SK-N-MC (cell line): Measurements from ENCODE around the gene SF3A2.

Experiments used
- DNase-seq: peaks from one replicate; pipeline ENCODE4 v3.0.0-alpha.2; 2011; ENCODE audit warnings: low read depth, low spot score
- H3K27ac ChIP-seq: fragments of 200-600 bp; sonication (generic); 2 replicates; pipeline ENCODE4 v1.5.1; 2016; ENCODE audit warnings: mixed run types
- H3K36me3 ChIP-seq: fragments of 200-600 bp; sonication (generic); 2 replicates; pipeline ENCODE4 v1.6.1; 2017; ENCODE audit warnings: antibody characterized with exemption, low read length, mixed read lengths; ENCODE audit not compliant: insufficient read depth
- H3K4me3 ChIP-seq: fragments of 200-600 bp; sonication (generic); 2 replicates; pipeline ENCODE4 v1.5.1; 2016
- H3K9ac ChIP-seq: fragments of 200-600 bp; sonication (generic); 2 replicates; pipeline ENCODE4 v1.8.0; 2017; ENCODE audit warnings: mixed run types, mixed read lengths; ENCODE audit not compliant: insufficient read length
- H3K9me3 ChIP-seq: fragments of 200-600 bp; sonication (generic); 2 replicates; pipeline ENCODE4 v1.6.1; 2017; ENCODE audit warnings: low read depth, mild to moderate bottlenecking, antibody characterized with exemption, low read length, moderate library complexity, mixed read lengths
- EZH2 ChIP-seq: fragments of 200-600 bp; sonication (generic); IDR thresholded peaks from one replicate; pipeline ENCODE4 v1.6.1; 2017; ENCODE audit warnings: antibody characterized with exemption
- FOXP2 ChIP-seq: optimal IDR thresholded peaks from 2 replicates; pipeline ENCODE3; 2011; ENCODE audit warnings: mild to moderate bottlenecking, moderate library complexity; ENCODE audit not compliant: insufficient read depth; ENCODE audit errors: extremely low read length, control extremely low read depth
- POLR2AphosphoS5 ChIP-seq: IDR thresholded peaks from 2 replicates; pipeline ENCODE4 v1.6.1; 2012; ENCODE audit warnings: mild to moderate bottlenecking, low read depth, low read length, borderline replicate concordance

SF3A2 gene

GRCh38 chr19:2212861-2213711 is 23.5 kb upstream of the SF3A2 start:
- Histone ChIP-seq H3K27ac (no peak overlapping the region), H3K9ac (no peak overlapping the region), H3K9me3 (no peaks in the 10 kb centered on the region), H3K36me3 (peaks cover 70% of the 10 kb centered on the region), H3K4me3 (no peak overlapping the region)
- TF ChIP-seq FOXP2 (no peak), EZH2 (no peak), POLR2AphosphoS5 (no peak)
- no peak for DNase-seq

- Histone ChIP-seq H3K4me3 (no peak overlapping the region), H3K9me3 (no peaks in the 10 kb centered on the region), H3K27ac (no peak overlapping the region), H3K9ac (no peak overlapping the region), H3K36me3 (peaks cover 70% of the 10 kb centered on the region)
- TF ChIP-seq POLR2AphosphoS5 (no peak), FOXP2 (no peak), EZH2 (no peak)
- DNase-seq, result no peak
These were observed 22.8 kb upstream of the SF3A2 start for GRCh38 chr19:2213799-2214198.

GRCh38 chr19:2214251-2214650 is 22.4 kb upstream of the SF3A2 start:
- Histone ChIP-seq H3K4me3 (no peak overlapping the region), H3K9ac (no peak overlapping the region), H3K9me3 (no peaks in the 10 kb centered on the region), H3K36me3 (peaks cover 71% of the 10 kb centered on the region), H3K27ac (no peak overlapping the region)
- no peak for TF ChIP-seq FOXP2
- no peak for TF ChIP-seq POLR2AphosphoS5
- TF ChIP-seq EZH2, result no peak
- no peak for DNase-seq

GRCh38 chr19:2215281-2215751 is 21.3 kb upstream of the SF3A2 start:
- TF ChIP-seq FOXP2 (no peak), POLR2AphosphoS5 (no peak)
- DNase-seq, result no peak
- Histone ChIP-seq H3K27ac (no peak overlapping the region), H3K36me3 (peaks cover 74% of the 10 kb centered on the region), H3K9ac (no peak overlapping the region), H3K4me3 (no peak overlapping the region), H3K9me3 (no peaks in the 10 kb centered on the region)

- TF ChIP-seq POLR2AphosphoS5, result no peak
- TF ChIP-seq FOXP2, result no peak
- TF ChIP-seq EZH2, result no peak
- H3K36me3 ChIP-seq, result peaks cover 64% of the 10 kb centered on the region
- H3K9ac ChIP-seq, result no peak overlapping the region
- H3K4me3 ChIP-seq, result no peak overlapping the region
- no peak overlapping the region for H3K27ac ChIP-seq
- no peak for DNase-seq
- H3K9me3 ChIP-seq, result no peaks in the 10 kb centered on the region
These were observed 20.0 kb upstream of the SF3A2 start for GRCh38 chr19:2216361-2217225.

GRCh38 chr19:2217591-2217990 is 19.0 kb upstream of the SF3A2 start:
- H3K36me3 ChIP-seq, result peaks cover 56% of the 10 kb centered on the region

GRCh38 chr19:2219726-2220125 is 16.9 kb upstream of the SF3A2 start:
- H3K36me3 ChIP-seq, result peaks cover 42% of the 10 kb centered on the region
- DNase-seq, result no peak
- no peak overlapping the region for H3K9ac ChIP-seq
- H3K9me3 ChIP-seq, result no peaks in the 10 kb centered on the region
- TF ChIP-seq FOXP2 (no peak), POLR2AphosphoS5 (no peak), EZH2 (no peak)
- H3K4me3 ChIP-seq, result no peak overlapping the region
- H3K27ac ChIP-seq, result no peak overlapping the region

More at GRCh38 chr19:2217591-2217990, 19.0 kb upstream of the SF3A2 start:
- Histone ChIP-seq H3K27ac (no peak overlapping the region), H3K4me3 (no peak overlapping the region), H3K9me3 (no peaks in the 10 kb centered on the region), H3K9ac (no peak overlapping the region)
- TF ChIP-seq EZH2, result no peak
- DNase-seq, result no peak

GRCh38 chr19:2221250-2221831 is 15.3 kb upstream of the SF3A2 start:
- Histone ChIP-seq H3K9me3 (no peaks in the 10 kb centered on the region), H3K4me3 (no peak overlapping the region), H3K27ac (0 out of 2 replicates have a peak overlapping the region, but pooled peaks have one; percentile 25), H3K36me3 (peaks cover 45% of the 10 kb centered on the region; the same call in 1 of the 2 replicates), H3K9ac (no peak overlapping the region)
- TF ChIP-seq FOXP2, result no peak
- TF ChIP-seq POLR2AphosphoS5, result no peak
- TF ChIP-seq EZH2, result no peak
- no peak for DNase-seq
